Measurements from ENCODE around the gene TRAF4.

Gene TRAF4

GRCh38 chr17:28712705-28713415, 31.0 kb upstream of the TRAF4 start:
- in situ Hi-C loops (cut with HindIII; ENCODE audit: low sequenced_read_pairs): no loop called here

GRCh38 chr17:28714281-28714680, 29.5 kb upstream of the TRAF4 start:
- in situ Hi-C loops (cut with HindIII; ENCODE audit: low sequenced_read_pairs): no loop called here

GRCh38 chr17:28715217-28715616, 28.6 kb upstream of the TRAF4 start:
- in situ Hi-C loops (cut with HindIII; ENCODE audit: low sequenced_read_pairs): no loop called here

- in situ Hi-C loops (cut with HindIII; ENCODE audit: low sequenced_read_pairs): no loop called here
Observed at GRCh38 chr17:28716740-28717577, 26.9 kb upstream of the TRAF4 start.

GRCh38 chr17:28717578-28718332, 26.1 kb upstream of the TRAF4 start, which contains the start of gene RAB34:
RAB34 (minus strand) TSS chr17:28717868; CDS start chr17:28717266, 602 bp downstream.
- in situ Hi-C loops (cut with HindIII; ENCODE audit: low sequenced_read_pairs): no loop called here

- in situ Hi-C loops (cut with HindIII; ENCODE audit: low sequenced_read_pairs): no loop called here
Observed at GRCh38 chr17:28718333-28719020, 25.3 kb upstream of the TRAF4 start.

GRCh38 chr17:28719021-28719433, 24.8 kb upstream of the TRAF4 start:
- in situ Hi-C loops (cut with HindIII; ENCODE audit: low sequenced_read_pairs): no loop called here

GRCh38 chr17:28720247-28720996, 23.4 kb upstream of the TRAF4 start:
- in situ Hi-C loops (cut with HindIII; ENCODE audit: low sequenced_read_pairs): loop anchor here (10.0 kb wide), 1 partner anchor 214 kb away; no protein-coding TSS in a partner anchor

GRCh38 chr17:28720997-28721329, 22.8 kb upstream of the TRAF4 start:
- in situ Hi-C loops (cut with HindIII; ENCODE audit: low sequenced_read_pairs): loop anchor here (10.0 kb wide), 1 partner anchor 214 kb away; no protein-coding TSS in a partner anchor

GRCh38 chr17:28722417-28723158, 21.2 kb upstream of the TRAF4 start:
- in situ Hi-C loops (cut with HindIII; ENCODE audit: low sequenced_read_pairs): loop anchor here (10.0 kb wide), 1 partner anchor 212 kb away; no protein-coding TSS in a partner anchor

GRCh38 chr17:28723159-28723835, 20.5 kb upstream of the TRAF4 start:
- in situ Hi-C loops (cut with HindIII; ENCODE audit: low sequenced_read_pairs): loop anchor here (10.0 kb wide), 1 partner anchor 212 kb away; no protein-coding TSS in a partner anchor

GRCh38 chr17:28723836-28724499, 19.8 kb upstream of the TRAF4 start:
- in situ Hi-C loops (cut with HindIII; ENCODE audit: low sequenced_read_pairs): loop anchor here (10.0 kb wide), 1 partner anchor 211 kb away; no protein-coding TSS in a partner anchor

- in situ Hi-C loops (cut with HindIII; ENCODE audit: low sequenced_read_pairs): loop anchor here (10.0 kb wide), 1 partner anchor 210 kb away; no protein-coding TSS in a partner anchor
Observed at GRCh38 chr17:28724500-28725165, 19.2 kb upstream of the TRAF4 start.

- in situ Hi-C loops (cut with HindIII; ENCODE audit: low sequenced_read_pairs): loop anchor here (10.0 kb wide), 1 partner anchor 210 kb away; no protein-coding TSS in a partner anchor
Observed at GRCh38 chr17:28725166-28725659, 18.6 kb upstream of the TRAF4 start.

GRCh38 chr17:28725660-28726225, 18.1 kb upstream of the TRAF4 start:
- in situ Hi-C loops (cut with HindIII; ENCODE audit: low sequenced_read_pairs): loop anchor here (10.0 kb wide), 1 partner anchor 209 kb away; no protein-coding TSS in a partner anchor

- in situ Hi-C loops (cut with HindIII; ENCODE audit: low sequenced_read_pairs): loop anchor here (10.0 kb wide), 1 partner anchor 209 kb away; no protein-coding TSS in a partner anchor
Observed at GRCh38 chr17:28726226-28726626, 17.6 kb upstream of the TRAF4 start, which contains the start of gene TLCD1. TLCD1 (minus strand) TSS chr17:28726233; CDS start chr17:28726097, 136 bp downstream.

Measured in DLD1 (cell line).